GM12875 (cell line): ENCODE data around the gene PLEK2.
"Not testable (repeated sequence)": the region's sequence is repeated elsewhere in the genome, so short reads cannot be mapped to it uniquely, and the experiment has no call there.

Source experiments
- H3K4me3 ChIP-seq: one replicate; pipeline ENCODE4 v1.5.1; 2011; ENCODE audit warnings: low read depth, low read length, control low read depth
- TF ChIP-seq, protein P1 (sequence below): IDR thresholded peaks from 2 replicates; pipeline ENCODE4 v1.5.1; 2011; ENCODE audit warnings: low read depth, mild to moderate bottlenecking, control low read depth, inconsistent platforms, low read length, moderate library complexity, borderline replicate concordance; ENCODE audit not compliant: insufficient read depth

PLEK2 gene

DNA sequence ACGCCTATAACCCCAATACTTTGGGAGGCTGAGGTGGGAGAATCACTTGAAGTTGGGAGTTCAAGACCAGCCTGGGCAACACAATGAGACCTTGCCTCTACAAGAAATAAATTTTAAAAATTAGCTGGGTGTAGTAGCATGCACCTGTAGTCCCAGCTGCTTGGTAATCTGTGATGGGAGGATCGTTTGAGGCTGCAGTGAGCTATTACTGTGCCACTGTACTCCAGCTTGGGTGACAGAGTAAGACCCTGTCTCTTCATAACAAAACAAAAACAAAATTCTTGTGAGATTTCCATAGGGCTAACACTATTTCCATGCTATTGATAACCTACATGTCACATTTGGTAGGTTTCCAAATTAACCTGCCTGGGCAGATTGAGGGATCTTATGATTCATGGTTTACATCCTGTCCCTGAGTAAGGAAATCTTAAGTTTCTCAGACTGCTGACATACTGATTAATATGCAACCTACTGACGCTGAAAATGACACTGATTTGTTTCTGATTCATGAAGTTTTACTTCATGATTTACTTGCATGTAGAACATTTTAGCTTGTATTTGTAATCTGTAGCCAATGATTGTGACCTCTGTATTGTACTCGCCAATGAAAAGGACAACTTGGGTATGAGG lies 68.2 kb downstream of the PLEK2 start:
- H3K4me3 ChIP-seq, result no peak overlapping the region
- TF ChIP-seq, protein P1, sequence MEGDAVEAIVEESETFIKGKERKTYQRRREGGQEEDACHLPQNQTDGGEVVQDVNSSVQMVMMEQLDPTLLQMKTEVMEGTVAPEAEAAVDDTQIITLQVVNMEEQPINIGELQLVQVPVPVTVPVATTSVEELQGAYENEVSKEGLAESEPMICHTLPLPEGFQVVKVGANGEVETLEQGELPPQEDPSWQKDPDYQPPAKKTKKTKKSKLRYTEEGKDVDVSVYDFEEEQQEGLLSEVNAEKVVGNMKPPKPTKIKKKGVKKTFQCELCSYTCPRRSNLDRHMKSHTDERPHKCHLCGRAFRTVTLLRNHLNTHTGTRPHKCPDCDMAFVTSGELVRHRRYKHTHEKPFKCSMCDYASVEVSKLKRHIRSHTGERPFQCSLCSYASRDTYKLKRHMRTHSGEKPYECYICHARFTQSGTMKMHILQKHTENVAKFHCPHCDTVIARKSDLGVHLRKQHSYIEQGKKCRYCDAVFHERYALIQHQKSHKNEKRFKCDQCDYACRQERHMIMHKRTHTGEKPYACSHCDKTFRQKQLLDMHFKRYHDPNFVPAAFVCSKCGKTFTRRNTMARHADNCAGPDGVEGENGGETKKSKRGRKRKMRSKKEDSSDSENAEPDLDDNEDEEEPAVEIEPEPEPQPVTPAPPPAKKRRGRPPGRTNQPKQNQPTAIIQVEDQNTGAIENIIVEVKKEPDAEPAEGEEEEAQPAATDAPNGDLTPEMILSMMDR, result no peak

DNA sequence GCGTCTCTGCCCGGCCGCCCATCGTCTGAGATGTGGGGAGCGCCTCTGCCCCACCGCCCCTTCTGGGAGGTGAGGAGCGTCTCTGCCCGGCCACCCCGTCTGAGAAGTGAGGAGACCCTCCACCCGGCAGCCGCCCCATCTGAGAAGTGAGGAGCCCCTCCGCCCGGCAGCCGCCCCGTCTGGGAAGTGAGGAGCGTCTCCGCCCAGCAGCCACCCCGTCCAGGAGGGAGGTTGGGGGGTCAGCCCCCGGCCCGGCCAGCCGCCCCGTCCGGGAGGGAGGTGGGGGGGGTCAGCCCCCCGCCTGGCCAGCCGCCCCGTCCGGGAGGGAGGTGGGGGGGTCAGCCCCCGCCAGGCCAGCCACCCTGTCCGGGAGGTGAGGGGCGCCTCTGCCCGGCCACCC lies 70.7 kb downstream of the PLEK2 start:
- H3K4me3 ChIP-seq, result not testable (repeated sequence)
